ENCODE results near the gene UFSP1. TPM values are rescaled to one million over a fixed set of nuclear protein-coding genes. Genes with fewer than 3 reads are reported as not detected.

UFSP1 gene
- polyA plus RNA-seq, 2 donors = 3.8 to 3.9 TPM

DNA sequence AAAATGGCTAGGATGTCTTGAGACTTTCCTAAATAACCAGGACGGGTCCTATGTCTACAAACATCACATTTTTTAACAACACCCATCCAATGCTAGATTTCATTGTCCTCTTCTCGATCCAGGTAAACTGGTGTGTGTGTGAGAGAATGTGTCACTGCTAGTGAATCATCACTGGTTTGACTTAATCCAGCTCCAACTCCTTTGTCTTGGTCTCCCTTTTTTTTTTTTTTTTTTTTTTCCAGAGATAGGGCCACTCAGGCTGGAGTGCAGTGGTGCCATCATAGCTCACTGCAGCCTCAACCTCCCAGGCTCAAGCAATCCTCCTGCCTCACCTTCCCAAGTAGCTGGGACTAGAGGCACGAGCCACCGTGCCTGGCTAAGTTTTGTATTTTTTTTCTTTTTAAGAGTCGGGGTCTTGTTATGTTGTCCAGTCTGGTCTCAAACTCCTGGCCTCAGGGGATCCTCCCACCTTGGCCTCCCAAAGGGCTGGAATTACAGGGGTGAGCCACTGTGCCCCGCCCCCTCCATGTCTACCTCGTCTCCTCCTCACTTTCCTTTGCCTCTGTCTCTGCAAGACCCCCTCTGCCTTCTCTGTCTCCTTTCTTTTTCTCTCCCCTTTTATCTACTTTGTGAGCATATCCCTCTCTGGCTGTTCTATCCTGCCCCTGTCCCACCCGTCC lies 2.2 kb upstream of the UFSP1 start:
- peaks cover 6 to 16% of the 10 kb centered on the region in 2 donors for H3K36me3 ChIP-seq (ENCODE audit: control insufficient read depth in 2 of 2, insufficient read depth in 2 of 2, low read length in 1 of 2)
- H3K27ac ChIP-seq (ENCODE audit: low read depth in 2 of 2, low read length in 1 of 2) = peak overlapping the region in 1 of 2 donors; percentile 96
- peaks cover 6 to 37% of the 10 kb centered on the region in 2 donors for H3K4me1 ChIP-seq (ENCODE audit: control insufficient read depth in 2 of 2, insufficient read depth in 2 of 2, low read length in 1 of 2)
- H3K4me3 ChIP-seq (ENCODE audit: low read depth in 1 of 2, low read length in 2 of 2) = peak overlapping the region in 1 of 2 donors; percentile 45
- H3K9me3 ChIP-seq (ENCODE audit: control insufficient read depth in 2 of 2, insufficient read depth in 1 of 2, low read depth in 1 of 2, low read length in 1 of 2) = peaks cover 0 to 2% of the 10 kb centered on the region in 2 donors
- WGBS, 2 donors = 66 to 70% methylated on average over 8 of the region's 8 CpGs
- H3K27me3 ChIP-seq (ENCODE audit: control insufficient read depth in 1 of 2, insufficient read depth in 2 of 2, low read length in 2 of 2) = peaks cover 0 to 14% of the 10 kb centered on the region in 2 donors

DNA sequence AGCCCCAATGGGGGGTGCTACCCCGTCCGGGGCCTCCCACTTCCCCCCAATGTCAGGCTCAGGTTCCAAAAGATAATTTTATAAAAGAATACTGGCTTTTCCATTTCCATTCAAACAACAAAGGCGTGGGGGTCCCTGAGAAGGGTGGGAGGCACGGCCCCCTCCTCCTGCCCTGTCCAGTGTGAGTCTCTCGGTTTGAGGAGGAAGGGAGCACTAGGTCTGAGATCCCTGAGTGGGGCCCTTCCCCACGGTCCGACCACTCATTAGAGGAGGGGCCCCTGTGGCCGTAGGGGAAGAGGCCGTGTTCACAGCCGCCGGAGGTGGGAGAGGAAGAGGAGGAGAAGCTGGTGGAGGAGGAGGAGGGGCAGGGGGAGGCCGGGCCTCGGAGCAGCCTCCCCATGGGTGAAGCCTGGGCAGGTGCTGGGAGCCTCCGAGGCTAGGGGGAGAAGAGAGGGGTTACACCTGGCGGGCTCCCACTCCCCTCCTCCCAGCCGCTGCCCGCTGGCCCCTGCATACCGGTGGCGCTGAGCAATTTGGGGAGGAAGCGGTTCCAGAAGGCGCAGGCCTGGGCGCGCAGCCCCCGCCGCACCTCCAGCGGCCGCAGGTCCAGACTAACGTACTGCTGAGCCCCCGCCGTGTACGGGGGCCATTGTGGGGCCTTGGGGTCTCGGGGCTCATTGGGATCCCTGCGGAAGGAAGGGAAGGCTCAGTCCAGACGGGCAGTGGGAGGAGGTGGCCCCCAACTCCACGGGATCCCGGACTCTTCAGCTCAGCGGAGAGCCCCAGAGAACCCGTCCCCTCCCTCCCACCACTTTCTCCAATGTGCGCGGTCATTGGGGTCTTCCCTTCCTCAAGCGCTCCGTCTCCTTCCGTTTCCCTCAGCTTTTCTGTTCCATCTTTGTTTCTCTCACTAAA lies 1.4 kb upstream of the UFSP1 start:
- Histone ChIP-seq H3K36me3 (ENCODE audit: control insufficient read depth in 2 of 2, insufficient read depth in 2 of 2, low read length in 1 of 2) (peaks cover 10 to 23% of the 10 kb centered on the region in 2 donors), H3K27ac (ENCODE audit: low read depth in 2 of 2, low read length in 1 of 2) (peak overlapping the region; percentile 96 to 99), H3K4me3 (ENCODE audit: low read depth in 1 of 2, low read length in 2 of 2) (peak overlapping the region; percentile 45 to 54), H3K4me1 (ENCODE audit: control insufficient read depth in 2 of 2, insufficient read depth in 2 of 2, low read length in 1 of 2) (peaks cover 6 to 30% of the 10 kb centered on the region in 2 donors), H3K9me3 (ENCODE audit: control insufficient read depth in 2 of 2, insufficient read depth in 1 of 2, low read depth in 1 of 2, low read length in 1 of 2) (peaks cover 0 to 2% of the 10 kb centered on the region in 2 donors), H3K27me3 (ENCODE audit: control insufficient read depth in 1 of 2, insufficient read depth in 2 of 2, low read length in 2 of 2) (peaks cover 0 to 6% of the 10 kb centered on the region in 2 donors)
- 13 to 20% methylated on average over 38 to 43 of the region's 43 CpGs for WGBS, 2 donors

DNA sequence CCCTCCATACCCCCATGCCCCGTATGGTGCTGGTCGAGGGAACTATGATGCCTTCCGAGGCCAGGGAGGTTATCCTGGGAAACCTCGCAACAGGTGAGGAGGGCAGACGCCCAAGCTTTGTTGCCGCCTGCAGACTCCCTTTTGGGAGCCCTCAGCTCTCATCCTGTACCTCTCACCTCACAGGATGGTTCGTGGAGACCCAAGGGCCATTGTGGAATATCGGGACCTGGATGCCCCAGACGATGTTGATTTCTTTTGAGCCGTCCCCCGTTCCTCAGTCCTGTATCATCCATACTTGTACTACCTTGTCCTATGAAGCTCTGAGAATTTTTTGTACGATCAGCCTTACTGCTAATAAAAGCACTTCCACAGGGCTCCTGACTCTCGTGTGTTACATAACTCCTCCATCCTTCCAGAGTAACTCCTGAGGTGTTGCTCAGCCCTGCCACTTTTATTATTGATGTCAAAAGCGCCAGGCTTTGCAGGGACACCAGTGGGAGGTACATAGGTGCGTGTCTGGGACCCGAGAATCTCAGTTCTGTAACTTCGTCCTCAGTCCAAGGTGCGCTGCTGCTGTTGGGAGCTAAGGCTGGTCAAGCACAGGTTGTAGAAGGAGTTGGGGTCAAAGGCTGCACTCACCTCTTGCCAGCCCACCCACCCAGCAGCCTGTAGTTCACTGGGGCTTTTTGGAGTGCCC lies 1.1 kb downstream of the UFSP1 start:
- Histone ChIP-seq H3K27me3 (ENCODE audit: control insufficient read depth in 1 of 2, insufficient read depth in 2 of 2, low read length in 2 of 2) (no peaks in the 10 kb centered on the region), H3K27ac (ENCODE audit: low read depth in 2 of 2, low read length in 1 of 2) (peak overlapping the region; percentile 84 to 85), H3K4me1 (ENCODE audit: control insufficient read depth in 2 of 2, insufficient read depth in 2 of 2, low read length in 1 of 2) (peaks cover 0 to 22% of the 10 kb centered on the region in 2 donors), H3K36me3 (ENCODE audit: control insufficient read depth in 2 of 2, insufficient read depth in 2 of 2, low read length in 1 of 2) (peaks cover 21 to 46% of the 10 kb centered on the region in 2 donors), H3K9me3 (ENCODE audit: control insufficient read depth in 2 of 2, insufficient read depth in 1 of 2, low read depth in 1 of 2, low read length in 1 of 2) (no peaks in the 10 kb centered on the region), H3K4me3 (ENCODE audit: low read depth in 1 of 2, low read length in 2 of 2) (peak overlapping the region; percentile 57 to 78)
- 51 to 54% methylated on average over 18 of the region's 18 CpGs for WGBS, 2 donors

DNA sequence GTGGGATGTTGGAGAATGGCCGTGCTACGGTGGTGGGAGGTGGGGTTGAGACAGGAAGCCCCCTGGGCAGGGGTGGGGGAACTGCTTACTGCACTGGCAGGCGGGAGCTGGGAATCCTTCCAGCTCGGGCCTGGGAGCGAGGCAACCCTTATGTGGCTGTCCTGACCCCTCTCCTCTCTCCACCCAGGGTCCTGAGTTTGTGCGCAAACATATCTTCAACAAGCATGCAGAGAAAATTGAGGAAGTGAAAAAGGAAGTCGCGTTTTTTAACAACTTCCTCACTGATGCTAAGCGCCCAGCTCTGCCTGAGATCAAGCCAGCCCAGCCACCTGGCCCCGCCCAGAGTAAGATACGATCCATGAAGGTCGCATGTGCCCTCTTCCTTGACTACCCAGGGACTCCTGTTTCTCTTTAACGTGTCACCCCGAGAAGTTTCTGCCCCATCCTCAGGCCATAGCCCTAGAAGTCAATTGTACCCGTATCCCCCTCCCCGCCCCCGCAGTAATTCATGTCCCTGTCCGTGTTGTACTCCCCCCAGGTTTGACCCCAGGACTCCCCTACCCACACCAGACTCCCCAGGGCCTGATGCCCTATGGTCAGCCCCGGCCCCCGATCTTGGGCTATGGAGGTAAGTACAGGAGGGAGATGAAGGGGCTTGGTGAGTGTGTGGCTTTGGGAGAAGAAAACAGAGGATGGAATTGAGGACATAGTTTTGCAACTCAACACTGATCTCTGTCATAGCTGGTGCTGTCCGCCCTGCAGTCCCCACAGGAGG lies 1.8 kb downstream of the UFSP1 start:
- peaks cover 0 to 22% of the 10 kb centered on the region in 2 donors for H3K4me1 ChIP-seq (ENCODE audit: control insufficient read depth in 2 of 2, insufficient read depth in 2 of 2, low read length in 1 of 2)
- H3K27me3 ChIP-seq (ENCODE audit: control insufficient read depth in 1 of 2, insufficient read depth in 2 of 2, low read length in 2 of 2) = no peaks in the 10 kb centered on the region
- no peaks in the 10 kb centered on the region for H3K9me3 ChIP-seq (ENCODE audit: control insufficient read depth in 2 of 2, insufficient read depth in 1 of 2, low read depth in 1 of 2, low read length in 1 of 2)
- H3K4me3 ChIP-seq (ENCODE audit: low read depth in 1 of 2, low read length in 2 of 2) = no peak overlapping the region
- H3K27ac ChIP-seq (ENCODE audit: low read depth in 2 of 2, low read length in 1 of 2) = peak overlapping the region; percentile 64 to 69
- peaks cover 21 to 46% of the 10 kb centered on the region in 2 donors for H3K36me3 ChIP-seq (ENCODE audit: control insufficient read depth in 2 of 2, insufficient read depth in 2 of 2, low read length in 1 of 2)
- 48 to 52% methylated on average over 21 of the region's 21 CpGs for WGBS, 2 donors

DNA sequence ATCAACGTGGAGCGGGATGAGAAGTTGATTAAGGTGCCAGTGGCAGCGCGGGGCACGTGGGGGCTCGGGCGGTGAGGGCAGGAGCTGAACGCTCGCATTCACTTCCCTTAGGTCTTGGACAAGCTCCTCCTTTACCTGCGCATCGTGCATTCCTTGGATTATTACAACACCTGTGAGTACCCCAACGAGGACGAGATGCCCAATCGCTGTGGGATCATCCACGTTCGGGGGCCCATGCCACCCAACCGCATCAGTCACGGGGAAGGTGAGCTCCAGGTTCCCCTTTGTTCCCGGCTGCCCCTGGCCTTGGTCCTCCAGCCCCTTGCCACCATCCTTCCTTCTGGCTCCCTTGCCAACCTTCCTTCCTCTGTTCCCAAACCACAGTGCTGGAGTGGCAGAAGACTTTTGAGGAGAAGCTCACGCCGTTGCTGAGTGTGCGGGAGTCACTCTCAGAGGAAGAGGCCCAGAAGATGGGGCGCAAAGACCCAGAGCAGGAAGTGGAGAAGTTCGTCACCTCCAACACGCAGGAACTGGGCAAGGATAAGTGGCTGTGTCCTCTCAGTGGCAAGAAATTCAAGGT lies 2.5 kb downstream of the UFSP1 start:
- H3K4me1 ChIP-seq (ENCODE audit: control insufficient read depth in 2 of 2, insufficient read depth in 2 of 2, low read length in 1 of 2) = peaks cover 0 to 22% of the 10 kb centered on the region in 2 donors
- 74 to 77% methylated on average over 25 of the region's 25 CpGs for WGBS, 2 donors
- H3K4me3 ChIP-seq (ENCODE audit: low read depth in 1 of 2, low read length in 2 of 2) = no peak overlapping the region
- H3K9me3 ChIP-seq (ENCODE audit: control insufficient read depth in 2 of 2, insufficient read depth in 1 of 2, low read depth in 1 of 2, low read length in 1 of 2) = no peaks in the 10 kb centered on the region
- peaks cover 25 to 50% of the 10 kb centered on the region in 2 donors for H3K36me3 ChIP-seq (ENCODE audit: control insufficient read depth in 2 of 2, insufficient read depth in 2 of 2, low read length in 1 of 2)
- peak overlapping the region; percentile 64 to 69 for H3K27ac ChIP-seq (ENCODE audit: low read depth in 2 of 2, low read length in 1 of 2)
- H3K27me3 ChIP-seq (ENCODE audit: control insufficient read depth in 1 of 2, insufficient read depth in 2 of 2, low read length in 2 of 2) = no peaks in the 10 kb centered on the region

DNA sequence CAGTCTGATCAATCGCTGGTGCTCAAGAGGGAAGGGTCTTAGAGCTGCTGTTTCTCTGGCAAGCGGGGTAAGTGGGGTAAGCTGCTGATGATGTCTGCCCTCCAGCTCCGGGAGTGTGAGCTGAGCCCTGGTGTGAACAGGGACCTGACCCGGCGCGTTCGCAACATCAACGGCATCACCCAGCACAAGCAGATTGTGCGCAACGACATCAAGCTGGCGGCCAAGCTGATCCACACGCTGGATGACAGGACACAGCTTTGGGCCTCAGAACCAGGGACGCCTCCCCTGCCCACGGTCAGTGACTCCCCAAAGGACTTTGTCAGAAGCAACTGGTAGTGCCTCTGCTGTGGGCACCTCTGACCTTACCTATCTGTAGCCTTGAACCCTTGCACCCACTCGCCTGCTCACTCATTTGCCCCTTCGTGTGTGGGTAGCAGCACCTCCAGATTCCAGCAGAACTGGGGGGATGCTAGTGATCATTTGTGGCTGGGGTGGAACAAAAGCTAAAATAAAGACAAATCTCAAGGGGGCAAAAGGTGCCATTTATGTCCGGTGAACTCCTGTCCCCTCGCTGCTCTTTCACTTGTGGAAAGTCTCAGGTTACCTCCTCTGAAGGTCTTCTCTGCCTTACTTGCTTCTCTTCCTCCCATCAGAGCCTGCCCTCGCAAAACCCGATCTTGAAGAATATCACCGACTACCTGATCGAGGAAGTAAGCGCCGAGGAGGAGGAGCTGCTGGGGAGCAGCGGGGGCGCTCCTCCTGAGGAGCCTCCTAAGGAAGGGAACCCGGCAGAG lies 3.2 kb downstream of the UFSP1 start:
- WGBS, 2 donors = 88 to 89% methylated on average over 27 of the region's 27 CpGs
- Histone ChIP-seq H3K27me3 (ENCODE audit: control insufficient read depth in 1 of 2, insufficient read depth in 2 of 2, low read length in 2 of 2) (no peaks in the 10 kb centered on the region), H3K4me1 (ENCODE audit: control insufficient read depth in 2 of 2, insufficient read depth in 2 of 2, low read length in 1 of 2) (peaks cover 0 to 22% of the 10 kb centered on the region in 2 donors), H3K27ac (ENCODE audit: low read depth in 2 of 2, low read length in 1 of 2) (no peak overlapping the region), H3K36me3 (ENCODE audit: control insufficient read depth in 2 of 2, insufficient read depth in 2 of 2, low read length in 1 of 2) (peaks cover 32 to 57% of the 10 kb centered on the region in 2 donors), H3K9me3 (ENCODE audit: control insufficient read depth in 2 of 2, insufficient read depth in 1 of 2, low read depth in 1 of 2, low read length in 1 of 2) (no peaks in the 10 kb centered on the region), H3K4me3 (ENCODE audit: low read depth in 1 of 2, low read length in 2 of 2) (no peak overlapping the region)

DNA sequence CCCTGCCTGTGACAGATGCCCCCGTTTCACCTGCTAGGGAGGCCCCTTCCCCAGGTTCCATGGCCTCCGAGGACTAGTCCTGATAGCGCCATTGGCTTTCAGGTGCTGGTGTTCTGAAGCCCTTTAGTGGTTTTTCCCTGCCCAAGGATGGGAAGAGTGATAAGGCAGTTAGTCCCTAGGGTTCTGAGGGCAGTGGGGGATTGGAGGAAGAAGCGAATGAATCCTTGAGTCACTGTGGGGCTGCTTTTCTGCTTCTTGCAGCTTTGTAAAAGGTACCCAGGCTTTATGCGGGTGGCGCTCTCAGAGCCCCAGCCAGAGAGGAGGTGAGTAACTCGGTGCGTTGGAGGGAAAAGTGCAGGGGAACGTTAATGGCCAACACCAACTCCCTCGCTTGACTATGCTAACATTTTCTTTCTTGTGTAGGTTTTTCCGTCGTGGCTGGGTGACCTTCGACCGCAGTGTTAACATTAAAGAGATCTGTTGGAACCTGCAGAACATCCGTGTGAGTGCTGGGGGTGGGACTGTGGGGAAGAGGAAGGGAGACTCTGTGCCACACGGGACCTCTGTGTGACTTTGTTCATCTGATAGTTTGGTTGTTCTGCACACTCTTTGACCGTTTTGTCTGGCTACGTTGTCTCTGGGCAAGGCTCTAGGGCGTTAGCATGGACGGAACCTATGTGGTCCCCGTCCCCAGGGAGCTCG lies 3.9 kb downstream of the UFSP1 start:
- Histone ChIP-seq H3K4me3 (ENCODE audit: low read depth in 1 of 2, low read length in 2 of 2) (no peak overlapping the region), H3K36me3 (ENCODE audit: control insufficient read depth in 2 of 2, insufficient read depth in 2 of 2, low read length in 1 of 2) (peaks cover 34 to 60% of the 10 kb centered on the region in 2 donors), H3K27ac (ENCODE audit: low read depth in 2 of 2, low read length in 1 of 2) (no peak overlapping the region), H3K4me1 (ENCODE audit: control insufficient read depth in 2 of 2, insufficient read depth in 2 of 2, low read length in 1 of 2) (peaks cover 0 to 16% of the 10 kb centered on the region in 2 donors), H3K27me3 (ENCODE audit: control insufficient read depth in 1 of 2, insufficient read depth in 2 of 2, low read length in 2 of 2) (no peaks in the 10 kb centered on the region), H3K9me3 (ENCODE audit: control insufficient read depth in 2 of 2, insufficient read depth in 1 of 2, low read depth in 1 of 2, low read length in 1 of 2) (no peaks in the 10 kb centered on the region)
- 72 to 74% methylated on average over 22 of the region's 22 CpGs for WGBS, 2 donors
